GM18505 (cell line): ENCODE results near the gene TEX29.

Source experiments
- ATAC-seq: cut with Tn5 transposase; IDR thresholded peaks from one replicate; pipeline ENCODE4 v1.9.1; 2021; ENCODE audit not compliant: unreplicated experiment
- POLR2A ChIP-seq: IDR thresholded peaks from 4 replicates; pipeline ENCODE4 v1.6.1; 2011; ENCODE audit warnings: borderline replicate concordance; ENCODE audit not compliant: insufficient read depth, insufficient read length; ENCODE audit errors: extremely low read depth

The TEX29 gene

GRCh38 chr13:111368091-111368490, 47.6 kb downstream of the TEX29 start:
- no peak for TF ChIP-seq POLR2A
- ATAC-seq: no peak

GRCh38 chr13:111370147-111370546, 49.7 kb downstream of the TEX29 start:
- ATAC-seq: no peak
- no peak for TF ChIP-seq POLR2A

- ATAC-seq: no peak
- no peak for TF ChIP-seq POLR2A
Observed at GRCh38 chr13:111370570-111371535, 50.4 kb downstream of the TEX29 start.

- ATAC-seq: no peak
- TF ChIP-seq POLR2A: no peak
Observed at GRCh38 chr13:111371720-111372119, 51.3 kb downstream of the TEX29 start.

- ATAC-seq: no peak
Observed at GRCh38 chr13:111372651-111373425, 52.4 kb downstream of the TEX29 start.

GRCh38 chr13:111373486-111373885, 53.0 kb downstream of the TEX29 start:
- no peak for ATAC-seq
- TF ChIP-seq POLR2A: no peak

More at GRCh38 chr13:111372651-111373425, 52.4 kb downstream of the TEX29 start:
- no peak for TF ChIP-seq POLR2A

- no peak for TF ChIP-seq POLR2A
- ATAC-seq: no peak
Observed at GRCh38 chr13:111380431-111380830, 60.0 kb downstream of the TEX29 start.

- no peak for TF ChIP-seq POLR2A
- ATAC-seq: no peak
Observed at GRCh38 chr13:111382411-111382810, 62.0 kb downstream of the TEX29 start.

- no peak for TF ChIP-seq POLR2A
- ATAC-seq: no peak
Observed at GRCh38 chr13:111382877-111383276, 62.4 kb downstream of the TEX29 start.

- ATAC-seq: no peak
- TF ChIP-seq POLR2A: no peak
Observed at GRCh38 chr13:111383591-111384440, 63.4 kb downstream of the TEX29 start.

- ATAC-seq: no peak
- no peak for TF ChIP-seq POLR2A
Observed at GRCh38 chr13:111384441-111385182, 64.2 kb downstream of the TEX29 start.

- TF ChIP-seq POLR2A: no peak
- ATAC-seq: no peak
Observed at GRCh38 chr13:111385183-111385857, 64.9 kb downstream of the TEX29 start.
